Measurements from ENCODE around the gene ATP10B. TPM values are rescaled to one million over a fixed set of nuclear protein-coding genes. Genes with fewer than 3 reads are reported as not detected.
A peak's percentile ranks its signal among the peaks of the same experiment; 100 is the strongest.

The ATP10B gene
- total and polyA plus RNA-seq, 10 of the 15 experiments (the other 5 are each of a cell fraction or from before 2014, with no cell fraction given) = not detected

- TF ChIP-seq KLF5 (IDR thresholded peaks at IDR 0.05; ENCODE audit: partially characterized antibody) (no peak), RB1 (IDR thresholded peaks at IDR 0.05; ENCODE audit: borderline replicate concordance) (no peak), SPI1 (IDR thresholded peaks at IDR 0.05; ENCODE audit: borderline replicate concordance, insufficient read depth, low read depth, low read length) (peak; percentile 14; the same call in 1 of the 2 replicates), NBN (IDR thresholded peaks at IDR 0.05) (no peak), BCL11A (IDR thresholded peaks at IDR 0.05; ENCODE audit: low read depth, low read length) (no peak), NR2F1 (conservative IDR thresholded peaks at IDR 0.05) (no peak), CEBPB (IDR thresholded peaks at IDR 0.05; ENCODE audit: borderline replicate concordance in 1 of 2, low read depth in 2 of 2, low read length in 2 of 2) (no peak), IKZF2 (IDR thresholded peaks at IDR 0.05) (no peak), PKNOX1 (IDR thresholded peaks at IDR 0.05) (no peak)
Measured at GRCh38 chr5:160675988-160676387, 176.0 kb downstream of the ATP10B start (continued).

- 6% methylated on average over 3 of the region's 3 CpGs for WGBS (ENCODE audit: insufficient coverage, insufficient replicate concordance, low lambda C conversion rate, missing lambda C conversion rate)
- in situ Hi-C loops (cut with MboI) (no loop called here), intact Hi-C loops (cut with micrococcal nuclease; ENCODE audit: unreplicated experiment) (loop anchor here (5.0 to 10.0 kb wide), 2 partner anchors 170 to 238 kb away; no protein-coding TSS in a partner anchor)
- no peaks in the 10 kb centered on the region for H3K9me3 ChIP-seq (replicated peaks; ENCODE audit: control insufficient read depth, insufficient read depth, low read length)
- H3K27me3 ChIP-seq (replicated peaks in 1 of 2; ENCODE audit: control insufficient read depth in 2 of 2, insufficient read depth in 2 of 2, low read length in 1 of 2) = no peaks in the 10 kb centered on the region; a peak in 1 of 4 replicates
- H3K4me2 ChIP-seq (ENCODE audit: control insufficient read depth, insufficient read depth) = no peak overlapping the region
- CTCF ChIA-PET = interaction anchor here (0.6 kb wide), 1 partner anchor 194 kb away, joined by 3 read pairs; no protein-coding TSS in a partner anchor
- no peak overlapping the region for H3K4me3 ChIP-seq
- no peak overlapping the region for H3K9ac ChIP-seq (ENCODE audit: control insufficient read depth, insufficient read depth, low read length)
- ATAC-seq = no peak
- H3K79me2 ChIP-seq (ENCODE audit: control insufficient read depth, insufficient read depth, low read length) = no peaks in the 10 kb centered on the region
- POLR2A ChIA-PET = no interaction called here
- H3K36me3 ChIP-seq (ENCODE audit: control insufficient read depth in 2 of 2, insufficient read depth in 2 of 2, low read length in 1 of 2) = no peaks in the 10 kb centered on the region
- H2AFZ ChIP-seq (ENCODE audit: control insufficient read depth, low read depth, low read length) = no peak overlapping the region
- DNase-seq (ENCODE audit: low read depth, low spot score) = no peak
- H3K27ac ChIP-seq (ENCODE audit: control insufficient read depth, insufficient read depth) = no peak overlapping the region
- RAD21 ChIA-PET (ENCODE audit: unreplicated experiment) = no interaction called here
- H3K4me1 ChIP-seq (ENCODE audit: control insufficient read depth, insufficient read depth, low read length) = no peaks in the 10 kb centered on the region
- H4K20me1 ChIP-seq (ENCODE audit: control insufficient read depth, insufficient read depth) = no peaks in the 10 kb centered on the region
- FAIRE-seq = no peak
- no TSS peak for BruUV-seq (replicated peaks)
- TF ChIP-seq CHD2 (IDR thresholded peaks at IDR 0.05; ENCODE audit: borderline replicate concordance, low read depth, low read length) = no peak
- no peak for TF ChIP-seq JUND (IDR thresholded peaks at IDR 0.05; ENCODE audit: low read depth, low read length)
- SMC1A ChIA-PET (ENCODE audit: uncharacterized antibody, unreplicated experiment) = no interaction called here
Measured at GRCh38 chr5:160674901-160675300, 177.1 kb downstream of the ATP10B start.

All from GM12878 (cell line).